ENCODE results near the gene C1orf167.

The C1orf167 gene

GRCh38 chr1:11738096-11738495, 23.9 kb upstream of the C1orf167 start:
- DNase-seq, result no peak

- no peak for DNase-seq
Measured at GRCh38 chr1:11738783-11739182, 23.2 kb upstream of the C1orf167 start.

DNA sequence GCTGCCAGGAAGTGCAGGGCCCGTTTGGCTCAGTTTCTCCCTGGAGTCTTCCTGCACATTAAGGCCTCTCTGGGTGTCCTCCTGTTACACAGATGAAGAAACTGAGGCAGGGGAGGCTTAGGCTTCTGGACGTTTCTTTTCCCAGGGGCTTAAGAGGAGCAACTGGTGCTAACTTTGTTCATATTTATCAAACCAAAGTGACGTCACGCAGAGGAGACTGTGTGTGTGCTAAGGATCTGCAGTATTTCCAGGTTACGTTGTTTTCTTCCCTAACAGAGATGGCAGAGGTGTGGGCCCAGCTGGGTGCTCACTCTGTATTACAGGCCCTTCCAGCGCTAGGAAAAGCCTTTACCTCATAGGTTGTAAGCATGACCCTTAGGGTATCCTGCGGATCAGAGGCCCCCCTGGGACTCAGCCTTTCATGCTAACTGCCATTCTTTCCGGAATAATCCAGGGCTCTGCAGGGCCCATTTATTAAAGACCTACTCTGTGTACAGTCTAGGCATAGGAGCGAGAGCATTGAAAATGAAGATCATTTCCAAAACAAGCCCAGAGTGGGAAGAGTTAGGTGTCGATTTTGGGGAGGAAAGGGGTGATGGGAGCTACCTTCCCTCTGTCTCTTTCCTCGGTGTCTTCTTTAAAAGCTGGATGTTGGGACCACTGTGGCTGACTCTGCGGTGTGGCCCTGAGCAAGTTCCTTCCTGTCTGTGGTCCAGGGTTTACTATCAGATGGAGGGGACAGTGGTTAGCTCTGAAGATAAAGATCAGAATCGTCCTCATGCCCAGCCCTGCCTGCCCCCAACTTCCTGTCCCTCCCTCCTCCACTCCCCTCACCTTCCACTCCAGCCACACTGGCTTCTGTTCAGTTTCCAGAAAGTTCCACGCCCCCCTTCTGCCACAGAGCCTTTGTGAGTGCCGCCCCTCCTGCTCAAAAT, 21.5 kb upstream of the C1orf167 start:
- no peak for DNase-seq

DNA sequence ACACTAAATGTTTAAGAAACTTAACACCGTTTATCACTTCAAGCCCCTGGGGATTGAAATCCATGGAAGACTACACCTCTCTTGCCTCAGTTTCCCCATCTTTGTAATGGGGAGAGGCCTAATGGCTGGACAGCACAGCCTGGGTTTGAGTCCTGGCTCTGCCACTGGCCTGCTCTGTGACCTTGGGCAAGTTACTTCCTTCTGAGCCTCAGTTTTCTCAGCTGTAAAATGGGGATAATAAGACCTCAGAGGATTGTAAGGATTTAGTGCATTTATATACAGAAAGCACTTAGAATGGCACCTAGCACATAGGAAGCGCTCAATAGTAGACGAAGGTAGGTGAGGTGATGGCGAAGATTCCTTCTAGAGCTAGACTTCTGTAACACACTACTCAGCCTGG, 20.5 kb upstream of the C1orf167 start:
- no peak for DNase-seq

- DNase-seq, result no peak
Measured at GRCh38 chr1:11741919-11742558, 20.0 kb upstream of the C1orf167 start.

DNA sequence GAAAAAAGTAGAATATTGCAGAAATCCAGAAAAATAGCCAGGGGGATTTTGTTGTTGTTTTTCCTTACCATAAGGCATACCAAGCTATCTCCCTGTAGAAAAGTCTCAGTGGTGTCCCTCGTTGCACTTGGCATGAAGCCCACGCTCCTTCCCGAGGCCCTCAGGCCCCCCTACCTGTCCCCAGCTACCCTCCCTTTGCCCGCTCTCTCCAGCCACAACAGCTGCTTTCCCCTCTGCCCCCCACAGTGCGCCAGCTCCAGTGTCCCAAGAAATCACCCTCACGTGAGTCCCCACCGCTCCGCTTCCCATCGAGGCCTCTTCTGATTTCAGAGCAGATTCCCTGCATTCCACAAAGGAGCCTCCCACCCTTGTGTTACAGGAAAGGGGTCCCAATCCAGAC, 17.7 kb upstream of the C1orf167 start:
- DNase-seq, result no peak

GRCh38 chr1:11746092-11746491, 15.9 kb upstream of the C1orf167 start:
- no peak for DNase-seq

- no peak for DNase-seq
Measured at GRCh38 chr1:11746795-11747487, 15.1 kb upstream of the C1orf167 start.

- no peak for DNase-seq
Measured at GRCh38 chr1:11748294-11749202, 13.4 kb upstream of the C1orf167 start.

DNA sequence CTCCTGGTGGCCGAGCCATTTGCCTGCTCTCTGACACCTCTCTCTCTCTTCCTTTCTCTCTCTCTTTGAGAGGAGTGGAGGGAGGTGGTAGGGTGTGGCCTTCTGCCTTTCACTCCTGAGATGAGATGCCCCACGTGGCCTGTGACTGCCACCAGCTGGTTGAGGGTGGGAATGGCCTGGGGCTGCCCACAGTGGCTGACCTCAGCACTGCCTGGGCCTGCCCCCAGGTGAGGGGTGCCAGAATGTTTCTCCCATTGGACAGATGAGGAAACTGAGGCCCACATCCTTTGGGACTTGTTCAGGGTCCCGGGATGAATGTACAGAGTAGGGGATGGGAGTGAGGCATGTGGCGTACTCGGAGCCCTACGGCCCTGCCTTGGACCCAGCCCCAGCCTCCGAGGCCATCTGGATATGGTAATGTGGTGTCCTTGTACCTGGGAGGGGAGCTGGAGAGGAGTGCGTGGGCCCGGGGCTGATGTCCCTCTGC, 12.7 kb upstream of the C1orf167 start:
- peak; percentile 50 for DNase-seq

DNA sequence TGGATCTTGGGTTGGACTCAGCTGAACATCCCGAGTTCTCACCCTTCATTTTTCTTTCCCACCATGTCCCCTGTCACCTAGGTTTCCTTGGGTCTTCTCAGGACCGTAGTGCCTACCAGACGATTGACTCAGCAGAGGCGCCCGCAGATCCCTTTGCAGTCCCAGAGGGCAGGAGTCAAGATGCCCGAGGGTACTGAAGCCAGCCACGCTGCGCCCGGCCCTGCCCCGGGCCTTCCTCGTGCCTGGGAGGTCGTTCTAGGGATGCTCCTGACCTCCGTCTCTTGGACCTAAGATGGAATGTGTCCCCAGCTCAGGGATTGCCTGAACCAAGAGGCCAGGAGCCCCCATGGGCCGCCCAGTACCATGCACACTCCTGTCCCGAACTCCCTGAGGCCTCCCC, 12.0 kb upstream of the C1orf167 start:
- no peak for DNase-seq

- no peak for DNase-seq
Measured at GRCh38 chr1:11751087-11751486, 10.9 kb upstream of the C1orf167 start.

GRCh38 chr1:11752359-11753088, 9.5 kb upstream of the C1orf167 start:
- no peak for DNase-seq

- DNase-seq, result no peak
Measured at GRCh38 chr1:11753555-11754208, 8.3 kb upstream of the C1orf167 start.

GRCh38 chr1:11757047-11757446, 4.9 kb upstream of the C1orf167 start:
- DNase-seq, result no peak

DNA sequence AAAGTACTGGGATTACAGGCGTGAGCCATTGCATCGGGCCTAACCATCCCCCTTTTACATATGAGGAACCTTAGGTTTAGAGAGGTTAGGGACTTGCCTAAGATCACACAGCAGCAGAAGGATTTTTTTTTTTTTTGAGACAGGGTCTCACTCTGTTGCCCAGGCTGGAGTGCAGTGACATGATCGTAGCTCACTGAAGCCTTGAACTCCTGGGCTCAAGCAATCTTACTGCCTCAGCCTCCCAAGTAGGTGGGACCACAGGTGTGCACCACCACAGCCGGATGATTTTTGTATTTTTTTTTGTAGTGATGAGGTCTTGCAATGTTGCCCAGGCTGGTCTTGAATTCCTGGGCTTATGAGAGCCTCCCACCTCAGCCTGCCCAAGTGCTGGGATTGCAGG, 2.2 kb upstream of the C1orf167 start:
- no peak for DNase-seq

DNA sequence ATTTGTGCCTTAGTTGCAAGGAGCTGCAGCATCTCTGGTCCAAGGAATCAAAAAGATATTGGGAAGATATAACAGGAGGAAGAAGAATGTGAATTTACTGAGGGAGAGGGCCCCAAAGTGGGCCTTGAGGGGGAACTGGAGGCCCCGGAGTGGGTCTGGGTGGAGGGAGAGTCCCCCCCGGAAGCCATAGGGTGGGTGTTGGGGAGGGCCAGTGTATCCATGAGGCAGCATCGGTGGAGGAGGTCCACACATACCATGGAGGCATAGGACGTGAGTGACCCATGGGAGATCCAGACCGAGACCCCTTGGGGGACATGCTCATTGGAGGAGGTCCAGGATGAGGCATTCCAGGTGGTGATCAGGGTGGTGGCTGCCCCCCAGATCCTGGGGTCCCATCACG, 708 bp upstream of the C1orf167 start:
- DNase-seq, result no peak

DNA sequence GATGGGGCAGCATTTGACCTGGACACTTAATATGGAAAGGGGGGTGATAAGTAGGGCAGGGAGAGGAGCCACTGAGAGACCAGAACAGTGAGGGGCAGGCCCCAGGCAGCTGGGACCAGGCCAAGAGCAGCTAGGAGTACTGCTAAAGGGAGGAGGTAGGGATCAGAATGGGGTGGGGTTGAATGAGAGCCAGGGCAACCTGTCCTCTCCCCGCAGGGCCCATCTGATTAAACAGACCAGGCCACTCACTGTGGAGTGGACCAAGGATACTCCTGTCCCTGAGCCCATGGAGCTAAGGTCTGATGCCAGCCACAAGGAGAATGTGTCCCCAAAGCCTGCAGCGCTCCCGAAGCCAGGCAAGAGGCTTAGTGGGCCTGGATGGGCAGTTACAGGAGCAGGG, 2.1 kb downstream of the C1orf167 start:
- no peak for DNase-seq

DNA sequence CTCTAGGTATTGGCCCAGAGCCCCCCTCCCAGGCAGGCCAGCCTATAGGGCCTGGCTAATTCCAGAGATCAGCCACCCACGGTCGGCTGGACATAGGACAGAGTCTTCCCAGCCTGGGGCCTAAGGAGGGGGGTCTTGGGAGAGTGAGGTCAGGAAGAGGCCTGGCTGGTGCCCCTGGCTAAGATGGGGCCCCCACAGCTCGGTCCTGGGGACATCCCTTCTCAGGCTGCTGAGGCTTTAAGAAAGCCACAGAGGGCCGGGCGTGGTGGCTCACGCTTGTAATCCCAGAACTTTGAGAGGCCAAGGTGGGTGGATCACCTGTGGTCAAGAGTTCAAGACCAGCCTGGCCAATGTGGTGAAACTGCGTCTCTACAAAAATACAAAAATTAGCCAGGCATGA, 2.5 kb downstream of the C1orf167 start:
- DNase-seq, result no peak

DNA sequence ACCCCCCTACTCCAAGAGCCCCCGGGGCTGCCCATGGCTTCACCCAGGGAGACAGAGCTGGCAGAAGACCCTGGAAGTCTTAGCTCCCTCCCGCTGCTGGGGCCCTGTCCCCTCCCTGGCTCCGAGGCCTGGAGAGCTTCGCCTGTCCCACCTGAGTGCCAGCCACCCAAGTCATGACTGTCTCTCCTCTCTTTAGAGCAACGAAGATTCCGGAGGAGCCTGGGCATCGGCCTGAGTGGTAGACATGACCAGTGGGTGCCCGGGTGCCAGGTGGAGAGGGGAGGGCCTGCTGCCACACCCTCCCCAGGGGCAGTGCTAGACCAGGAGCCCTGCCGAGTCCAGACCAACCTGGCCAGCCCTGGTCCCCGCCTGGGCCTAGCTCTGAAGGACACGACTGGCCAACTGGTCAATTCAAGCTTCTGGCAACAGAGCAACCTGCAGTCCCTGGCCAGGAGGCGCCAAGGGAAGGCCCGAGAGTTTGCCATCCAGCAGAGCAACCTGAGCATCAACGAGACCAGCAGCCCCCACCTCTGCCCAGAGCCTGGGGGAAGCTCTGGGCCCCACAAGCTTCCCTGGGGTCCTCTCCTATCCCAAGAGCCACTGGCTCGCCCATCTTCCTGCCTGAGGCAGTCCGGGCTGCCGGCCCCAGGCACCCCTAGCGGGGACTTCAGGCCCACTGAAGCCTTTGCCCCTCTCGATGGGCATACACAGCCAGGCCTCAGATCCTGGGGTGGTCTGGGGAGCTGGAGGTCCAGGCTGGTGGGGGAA, 3.9 kb downstream of the C1orf167 start:
- DNase-seq, result no peak

GRCh38 chr1:11766429-11766776, 4.4 kb downstream of the C1orf167 start:
- no peak for DNase-seq
